Measurements from ENCODE around the gene RHBDD1. TPM values are rescaled to one million over a fixed set of nuclear protein-coding genes. Genes with fewer than 3 reads are reported as not detected.

The RHBDD1 gene
- total RNA-seq, 2 donors from 2014 or later, result 35.2 to 46.2 TPM

GRCh38 chr2:226860087-226860486 is 24.2 kb downstream of the RHBDD1 start:
- H3K36me3 Mint-ChIP-seq (ENCODE audit: low read depth), result peaks cover 7% of the 10 kb centered on the region

DNA sequence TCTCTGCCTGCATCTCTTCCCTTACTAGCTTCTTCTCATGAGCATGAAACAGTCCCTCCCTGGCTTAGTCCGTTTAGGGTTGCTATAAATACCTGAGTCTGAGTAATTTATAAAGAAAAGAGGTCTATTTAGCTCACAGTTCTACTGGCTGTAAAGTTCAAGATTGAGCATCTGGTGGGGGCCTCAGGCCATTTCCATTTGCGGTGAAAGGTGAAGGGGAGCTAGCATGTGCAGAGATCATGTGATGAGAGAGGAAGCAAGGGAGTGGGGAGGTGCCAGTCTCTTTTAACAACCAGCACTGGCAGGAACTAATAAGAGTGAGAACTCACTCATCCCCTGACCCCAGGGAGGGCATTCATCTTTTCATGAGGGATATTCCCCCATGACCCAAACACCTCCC is 26.8 kb downstream of the RHBDD1 start:
- H3K36me3 Mint-ChIP-seq (ENCODE audit: low read depth), result peaks cover 17% of the 10 kb centered on the region
- Histone ChIP-seq H3K4me1 (ENCODE audit: control insufficient read depth, insufficient read depth, low read length) (no peaks in the 10 kb centered on the region), H3K9ac (ENCODE audit: extremely low read depth, low read length, poor library complexity, severe bottlenecking) (no peak overlapping the region), H3K4me3 (ENCODE audit: low read length) (no peak overlapping the region), H3K27me3 (ENCODE audit: control insufficient read depth, insufficient read depth, low read length, poor library complexity, severe bottlenecking) (no peaks in the 10 kb centered on the region), H3K36me3 (ENCODE audit: control insufficient read depth, insufficient read depth, low read length) (peaks cover 11% of the 10 kb centered on the region), H3K27ac (ENCODE audit: low read depth, low read length) (no peak overlapping the region), H3K9me3 (ENCODE audit: control insufficient read depth, low read length) (no peaks in the 10 kb centered on the region)
- no peak overlapping the region for H3K27ac Mint-ChIP-seq
- no peaks in the 10 kb centered on the region for H3K9me3 Mint-ChIP-seq
- TF ChIP-seq, protein P1, sequence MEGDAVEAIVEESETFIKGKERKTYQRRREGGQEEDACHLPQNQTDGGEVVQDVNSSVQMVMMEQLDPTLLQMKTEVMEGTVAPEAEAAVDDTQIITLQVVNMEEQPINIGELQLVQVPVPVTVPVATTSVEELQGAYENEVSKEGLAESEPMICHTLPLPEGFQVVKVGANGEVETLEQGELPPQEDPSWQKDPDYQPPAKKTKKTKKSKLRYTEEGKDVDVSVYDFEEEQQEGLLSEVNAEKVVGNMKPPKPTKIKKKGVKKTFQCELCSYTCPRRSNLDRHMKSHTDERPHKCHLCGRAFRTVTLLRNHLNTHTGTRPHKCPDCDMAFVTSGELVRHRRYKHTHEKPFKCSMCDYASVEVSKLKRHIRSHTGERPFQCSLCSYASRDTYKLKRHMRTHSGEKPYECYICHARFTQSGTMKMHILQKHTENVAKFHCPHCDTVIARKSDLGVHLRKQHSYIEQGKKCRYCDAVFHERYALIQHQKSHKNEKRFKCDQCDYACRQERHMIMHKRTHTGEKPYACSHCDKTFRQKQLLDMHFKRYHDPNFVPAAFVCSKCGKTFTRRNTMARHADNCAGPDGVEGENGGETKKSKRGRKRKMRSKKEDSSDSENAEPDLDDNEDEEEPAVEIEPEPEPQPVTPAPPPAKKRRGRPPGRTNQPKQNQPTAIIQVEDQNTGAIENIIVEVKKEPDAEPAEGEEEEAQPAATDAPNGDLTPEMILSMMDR (conservative IDR thresholded peaks at IDR 0.05), result no peak
- no peak overlapping the region for H3K4me3 Mint-ChIP-seq
- DNase-seq, result no peak
- no peaks in the 10 kb centered on the region for H3K27me3 Mint-ChIP-seq (ENCODE audit: insufficient read depth)
- peaks cover 14% of the 10 kb centered on the region for H3K4me1 Mint-ChIP-seq
- WGBS, 2 experiments (ENCODE audit: insufficient coverage in 1 of 2, insufficient read length in 1 of 2), result 92 to 95% methylated on average over 2 of the region's 2 CpGs

More at GRCh38 chr2:226860087-226860486, 24.2 kb downstream of the RHBDD1 start:
- Histone ChIP-seq H3K4me1 (ENCODE audit: control insufficient read depth, insufficient read depth, low read length) (no peaks in the 10 kb centered on the region), H3K4me3 (ENCODE audit: low read length) (no peak overlapping the region), H3K27me3 (ENCODE audit: control insufficient read depth, insufficient read depth, low read length, poor library complexity, severe bottlenecking) (no peaks in the 10 kb centered on the region), H3K27ac (ENCODE audit: low read depth, low read length) (no peak overlapping the region), H3K9ac (ENCODE audit: extremely low read depth, low read length, poor library complexity, severe bottlenecking) (no peak overlapping the region), H3K9me3 (ENCODE audit: control insufficient read depth, low read length) (no peaks in the 10 kb centered on the region), H3K36me3 (ENCODE audit: control insufficient read depth, insufficient read depth, low read length) (peaks cover 6% of the 10 kb centered on the region)
- TF ChIP-seq, protein P1 (conservative IDR thresholded peaks at IDR 0.05), result no peak
- no peak overlapping the region for H3K27ac Mint-ChIP-seq
- no peaks in the 10 kb centered on the region for H3K27me3 Mint-ChIP-seq (ENCODE audit: insufficient read depth)
- H3K4me1 Mint-ChIP-seq, result peaks cover 7% of the 10 kb centered on the region
- no peaks in the 10 kb centered on the region for H3K9me3 Mint-ChIP-seq
- DNase-seq, result no peak
- no peak overlapping the region for H3K4me3 Mint-ChIP-seq

DNA sequence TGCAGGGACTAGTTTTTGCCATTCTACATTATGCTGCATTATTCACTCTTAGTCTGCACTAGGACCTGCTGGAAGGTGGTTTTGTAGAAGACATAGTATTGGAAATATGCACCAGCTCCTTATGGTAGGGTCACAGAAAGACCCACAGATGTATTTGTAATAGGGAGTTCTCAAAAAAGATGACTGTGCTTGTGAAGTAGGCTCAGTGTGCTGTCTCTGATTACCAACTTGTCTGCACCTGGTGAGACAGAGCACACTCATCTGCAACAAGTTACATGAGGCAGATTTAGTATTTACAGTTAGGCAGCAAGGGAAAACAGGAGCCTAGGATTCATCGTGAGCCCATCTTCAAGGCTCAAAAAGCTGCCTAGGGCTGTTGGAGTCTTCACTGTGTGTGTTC is 29.4 kb downstream of the RHBDD1 start:
- Mint-ChIP-seq H3K9me3 (no peaks in the 10 kb centered on the region), H3K27ac (no peak overlapping the region), H3K36me3 (ENCODE audit: low read depth) (peaks cover 30% of the 10 kb centered on the region), H3K4me3 (no peak overlapping the region), H3K4me1 (peaks cover 15% of the 10 kb centered on the region), H3K27me3 (ENCODE audit: insufficient read depth) (peaks cover 12% of the 10 kb centered on the region)
- TF ChIP-seq, protein P1 (conservative IDR thresholded peaks at IDR 0.05), result no peak
- Histone ChIP-seq H3K9me3 (ENCODE audit: control insufficient read depth, low read length) (no peaks in the 10 kb centered on the region), H3K36me3 (ENCODE audit: control insufficient read depth, insufficient read depth, low read length) (peaks cover 11% of the 10 kb centered on the region), H3K27me3 (ENCODE audit: control insufficient read depth, insufficient read depth, low read length, poor library complexity, severe bottlenecking) (peaks cover 16% of the 10 kb centered on the region), H3K27ac (ENCODE audit: low read depth, low read length) (no peak overlapping the region), H3K4me1 (ENCODE audit: control insufficient read depth, insufficient read depth, low read length) (no peaks in the 10 kb centered on the region), H3K4me3 (ENCODE audit: low read length) (no peak overlapping the region), H3K9ac (ENCODE audit: extremely low read depth, low read length, poor library complexity, severe bottlenecking) (no peak overlapping the region)
- 75 to 82% methylated on average over 1 of the region's 1 CpG for WGBS, 2 experiments (ENCODE audit: insufficient coverage in 1 of 2, insufficient read length in 1 of 2)
- no peak for DNase-seq

Data from endodermal cell (in vitro differentiated cells).